ENCODE data around the gene LGALS8.

DNA sequence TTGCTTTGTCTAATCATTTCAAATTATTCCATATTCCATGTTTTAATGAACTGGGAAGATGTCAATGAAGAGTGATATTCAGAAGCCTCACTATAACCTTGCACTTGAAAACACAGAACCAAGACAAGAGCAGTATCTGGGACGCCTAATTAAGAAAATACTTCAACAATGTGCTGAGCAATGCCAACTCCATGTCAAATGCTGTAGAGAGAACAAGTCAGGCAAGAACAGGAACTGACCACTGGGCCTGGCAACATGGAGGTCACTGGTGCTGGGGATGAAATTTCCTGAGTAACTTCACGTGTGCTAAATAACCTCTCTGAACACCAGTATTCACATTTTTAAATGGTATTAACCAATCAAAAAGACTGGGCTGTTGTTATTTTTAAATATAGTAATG, 57.7 kb downstream of the LGALS8 start:
- TF ChIP-seq YY1 (IDR thresholded peaks at IDR 0.05; ENCODE audit: insufficient read depth, insufficient read length) (no peak), ZNF274 (IDR thresholded peaks at IDR 0.05; ENCODE audit: low read depth, low read length) (no peak)

Data from NT2/D1 (cell line).